ENCODE data around the gene SSTR4.
"Not testable (repeated sequence)": the region's sequence is repeated elsewhere in the genome, so short reads cannot be mapped to it uniquely, and the experiment has no call there.

Gene SSTR4, protein sequence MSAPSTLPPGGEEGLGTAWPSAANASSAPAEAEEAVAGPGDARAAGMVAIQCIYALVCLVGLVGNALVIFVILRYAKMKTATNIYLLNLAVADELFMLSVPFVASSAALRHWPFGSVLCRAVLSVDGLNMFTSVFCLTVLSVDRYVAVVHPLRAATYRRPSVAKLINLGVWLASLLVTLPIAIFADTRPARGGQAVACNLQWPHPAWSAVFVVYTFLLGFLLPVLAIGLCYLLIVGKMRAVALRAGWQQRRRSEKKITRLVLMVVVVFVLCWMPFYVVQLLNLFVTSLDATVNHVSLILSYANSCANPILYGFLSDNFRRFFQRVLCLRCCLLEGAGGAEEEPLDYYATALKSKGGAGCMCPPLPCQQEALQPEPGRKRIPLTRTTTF

DNA sequence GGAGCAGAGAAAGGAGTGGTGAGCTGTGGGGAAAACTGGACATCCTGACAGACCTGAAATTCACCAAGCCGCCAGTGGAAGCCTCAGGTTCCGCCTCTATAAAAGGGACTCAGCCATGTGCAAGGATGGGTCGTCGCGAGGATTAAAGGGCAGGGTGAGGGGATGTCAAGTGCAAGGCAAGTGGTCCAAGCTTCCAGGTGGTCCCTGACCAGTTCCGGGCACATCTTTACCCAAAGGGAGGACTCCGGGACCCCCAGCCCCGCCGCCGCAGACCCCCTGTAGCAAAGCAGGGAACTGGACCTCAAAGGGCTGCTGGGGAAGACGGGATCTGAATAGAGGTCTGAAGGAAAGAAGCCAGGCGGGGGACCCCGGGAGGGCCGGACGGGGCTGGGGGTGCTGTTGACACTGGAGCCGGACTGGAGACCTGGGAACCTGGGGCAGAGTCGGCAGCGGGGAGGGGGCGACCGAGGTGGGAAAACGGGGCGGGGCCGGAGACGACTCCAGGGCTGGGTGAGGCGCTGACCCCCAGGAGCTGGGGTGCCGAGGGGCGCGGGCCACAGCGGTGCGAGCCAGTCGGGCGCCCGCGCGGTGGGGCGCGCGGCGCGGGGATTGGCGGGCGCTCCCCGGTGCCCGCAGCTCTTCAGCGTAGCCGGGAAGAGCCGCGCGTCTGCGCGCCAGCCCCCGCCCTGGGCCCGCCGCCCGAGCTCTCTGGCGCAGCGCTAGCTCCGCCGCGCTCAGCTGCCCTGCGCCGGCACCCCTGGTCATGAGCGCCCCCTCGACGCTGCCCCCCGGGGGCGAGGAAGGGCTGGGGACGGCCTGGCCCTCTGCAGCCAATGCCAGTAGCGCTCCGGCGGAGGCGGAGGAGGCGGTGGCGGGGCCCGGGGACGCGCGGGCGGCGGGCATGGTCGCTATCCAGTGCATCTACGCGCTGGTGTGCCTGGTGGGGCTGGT, at the start of gene SSTR4:
Gene SSTR4 (plus strand): TSS at position 592 of the 951 bp plus-strand sequence. CDS start 172 bp downstream, at position 764.
- H3K27me3 ChIP-seq (ENCODE audit: control insufficient read depth in 1 of 2, insufficient read depth in 2 of 2, low read length in 2 of 2): peaks cover 0 to 19% of the 10 kb centered on the region in 2 donors
- no peaks in the 10 kb centered on the region for H3K36me3 ChIP-seq (ENCODE audit: insufficient read depth, low read length)
- no peaks in the 10 kb centered on the region for H3K4me1 ChIP-seq (ENCODE audit: insufficient read depth, low read length)
- no peak within 1 kb of the TSS for H3K9ac ChIP-seq (ENCODE audit: low read length)
- H3K4me3 ChIP-seq (ENCODE audit: low read depth in 1 of 2, low read length in 2 of 2): no peak within 1 kb of the TSS
- no peak within 1 kb of the TSS for H3K27ac ChIP-seq (ENCODE audit: low read depth, low read length)
- H3K9me3 ChIP-seq (ENCODE audit: low read length): no peaks in the 10 kb centered on the region

DNA sequence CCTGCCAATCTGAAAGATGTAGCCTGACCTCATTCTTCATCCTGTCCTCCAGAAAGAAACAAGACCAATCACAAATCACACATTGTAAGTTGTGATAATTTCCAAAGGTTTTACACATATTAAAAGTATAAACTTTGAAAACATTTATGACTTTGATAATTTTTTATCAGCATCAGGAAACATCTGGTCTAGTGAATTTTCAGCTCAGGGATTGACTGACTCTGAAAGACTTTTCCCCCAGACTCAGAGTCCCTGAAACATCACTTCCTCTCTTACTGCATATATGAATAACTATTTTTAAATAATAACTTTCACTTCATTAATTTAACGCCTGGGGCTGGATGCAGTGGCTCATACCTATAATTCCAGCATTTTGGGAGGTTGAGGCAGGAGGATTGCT, 48.5 kb upstream of the SSTR4 start:
- Histone ChIP-seq H3K9ac (ENCODE audit: low read length) (no peak overlapping the region), H3K4me3 (ENCODE audit: low read depth in 1 of 2, low read length in 2 of 2) (no peak overlapping the region), H3K36me3 (ENCODE audit: insufficient read depth, low read length) (no peaks in the 10 kb centered on the region), H3K9me3 (ENCODE audit: low read length) (no peaks in the 10 kb centered on the region), H3K27ac (ENCODE audit: low read depth, low read length) (no peak overlapping the region), H3K4me1 (ENCODE audit: insufficient read depth, low read length) (no peaks in the 10 kb centered on the region), H3K27me3 (ENCODE audit: control insufficient read depth in 1 of 2, insufficient read depth in 2 of 2, low read length in 2 of 2) (no peaks in the 10 kb centered on the region)

DNA sequence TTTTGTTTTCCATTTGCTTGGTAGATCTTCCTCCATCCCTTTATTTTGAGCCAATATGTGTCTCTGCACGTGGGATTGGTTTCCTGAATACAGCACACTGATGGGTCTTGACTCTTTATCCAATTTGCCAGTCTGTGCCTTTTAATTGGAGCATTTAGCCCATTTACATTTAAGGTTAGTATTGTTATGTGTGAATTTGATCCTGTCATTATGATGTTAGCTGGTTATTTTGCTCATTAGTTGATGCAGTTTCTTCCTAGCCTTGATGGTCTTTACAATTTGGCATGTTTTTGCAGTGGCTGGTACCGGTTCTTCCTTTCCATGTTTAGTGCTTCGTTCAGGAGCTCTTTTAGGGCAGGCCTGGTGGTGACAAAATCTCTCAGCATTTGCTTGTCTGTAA, 43.7 kb upstream of the SSTR4 start:
- H3K4me1 ChIP-seq (ENCODE audit: insufficient read depth, low read length); H3K9me3 ChIP-seq (ENCODE audit: low read length); H3K9ac ChIP-seq (ENCODE audit: low read length); H3K27me3 ChIP-seq (ENCODE audit: control insufficient read depth in 1 of 2, insufficient read depth in 2 of 2, low read length in 2 of 2); H3K27ac ChIP-seq (ENCODE audit: low read depth, low read length); H3K4me3 ChIP-seq (ENCODE audit: low read depth in 1 of 2, low read length in 2 of 2); H3K36me3 ChIP-seq (ENCODE audit: insufficient read depth, low read length): not testable (repeated sequence)

DNA sequence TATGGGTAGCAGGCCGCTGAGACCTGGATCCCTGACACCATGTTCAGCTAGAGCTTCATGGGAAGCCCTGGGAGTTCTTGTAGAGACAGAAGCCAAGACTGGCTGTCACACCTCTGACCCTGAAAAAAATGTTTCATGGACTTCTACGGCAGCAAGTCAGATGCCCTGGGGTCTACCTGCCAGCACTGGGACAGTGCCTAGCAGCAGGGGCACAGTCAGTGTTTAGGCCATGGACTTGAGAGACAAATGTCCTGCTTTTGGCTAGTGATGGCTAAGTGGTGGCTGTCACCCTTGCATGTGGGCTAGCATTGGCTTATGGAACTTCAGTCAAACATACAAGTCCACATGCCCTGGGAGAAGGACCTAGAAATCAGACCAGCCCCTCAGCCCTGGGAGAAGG, 41.3 kb upstream of the SSTR4 start:
- H3K9me3 ChIP-seq (ENCODE audit: low read length): no peaks in the 10 kb centered on the region
- H3K27ac ChIP-seq (ENCODE audit: low read depth, low read length): no peak overlapping the region
- no peaks in the 10 kb centered on the region for H3K36me3 ChIP-seq (ENCODE audit: insufficient read depth, low read length)
- H3K27me3 ChIP-seq (ENCODE audit: control insufficient read depth in 1 of 2, insufficient read depth in 2 of 2, low read length in 2 of 2): no peaks in the 10 kb centered on the region
- no peak overlapping the region for H3K9ac ChIP-seq (ENCODE audit: low read length)
- H3K4me3 ChIP-seq (ENCODE audit: low read depth in 1 of 2, low read length in 2 of 2): no peak overlapping the region
- H3K4me1 ChIP-seq (ENCODE audit: insufficient read depth, low read length): no peaks in the 10 kb centered on the region

DNA sequence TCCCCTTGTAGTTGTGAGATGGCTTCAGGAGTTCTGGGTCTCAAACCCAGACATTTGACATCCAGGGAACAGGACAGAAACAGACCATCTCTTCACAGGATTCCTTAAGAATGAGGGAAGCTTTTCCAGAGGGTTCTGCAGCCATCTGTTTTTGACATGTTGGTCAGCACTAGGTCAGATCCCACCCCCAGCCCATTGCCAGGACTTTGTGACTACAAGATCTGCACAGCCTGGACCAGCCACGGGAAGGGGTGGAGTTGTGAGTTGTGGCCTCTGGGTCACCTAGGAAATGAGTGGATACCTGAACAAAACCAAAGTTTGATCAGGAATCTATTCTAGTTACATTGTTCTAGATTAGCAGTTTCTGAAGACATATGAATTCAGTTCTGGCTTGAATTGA, 39.2 kb upstream of the SSTR4 start:
- Histone ChIP-seq H3K27ac (ENCODE audit: low read depth, low read length) (no peak overlapping the region), H3K4me3 (ENCODE audit: low read depth in 1 of 2, low read length in 2 of 2) (no peak overlapping the region), H3K9ac (ENCODE audit: low read length) (no peak overlapping the region), H3K27me3 (ENCODE audit: control insufficient read depth in 1 of 2, insufficient read depth in 2 of 2, low read length in 2 of 2) (no peaks in the 10 kb centered on the region), H3K9me3 (ENCODE audit: low read length) (no peaks in the 10 kb centered on the region), H3K4me1 (ENCODE audit: insufficient read depth, low read length) (no peaks in the 10 kb centered on the region), H3K36me3 (ENCODE audit: insufficient read depth, low read length) (no peaks in the 10 kb centered on the region)

DNA sequence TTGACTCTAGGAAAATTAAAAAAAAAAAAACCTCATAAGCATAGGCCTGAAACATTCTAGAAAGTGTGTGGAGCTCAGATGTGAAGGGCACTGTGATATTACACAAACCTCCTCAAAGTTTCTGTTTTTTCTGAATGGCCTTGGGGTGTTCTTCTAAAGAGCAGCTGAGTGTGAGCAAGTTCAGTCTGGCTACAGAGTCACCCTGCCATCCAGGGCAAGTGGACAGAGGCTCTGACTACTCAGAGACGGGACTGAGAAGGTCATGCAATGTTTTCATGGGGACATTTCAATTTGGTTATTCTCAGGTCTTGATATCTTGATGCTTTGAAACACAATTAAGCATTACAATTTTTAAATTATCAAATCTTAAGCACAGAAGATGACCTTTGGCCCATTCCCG, 36.6 kb upstream of the SSTR4 start:
- no peaks in the 10 kb centered on the region for H3K27me3 ChIP-seq (ENCODE audit: control insufficient read depth in 1 of 2, insufficient read depth in 2 of 2, low read length in 2 of 2)
- no peak overlapping the region for H3K4me3 ChIP-seq (ENCODE audit: low read depth in 1 of 2, low read length in 2 of 2)
- no peak overlapping the region for H3K9ac ChIP-seq (ENCODE audit: low read length)
- no peaks in the 10 kb centered on the region for H3K4me1 ChIP-seq (ENCODE audit: insufficient read depth, low read length)
- no peaks in the 10 kb centered on the region for H3K9me3 ChIP-seq (ENCODE audit: low read length)
- H3K36me3 ChIP-seq (ENCODE audit: insufficient read depth, low read length): no peaks in the 10 kb centered on the region
- H3K27ac ChIP-seq (ENCODE audit: low read depth, low read length): no peak overlapping the region

DNA sequence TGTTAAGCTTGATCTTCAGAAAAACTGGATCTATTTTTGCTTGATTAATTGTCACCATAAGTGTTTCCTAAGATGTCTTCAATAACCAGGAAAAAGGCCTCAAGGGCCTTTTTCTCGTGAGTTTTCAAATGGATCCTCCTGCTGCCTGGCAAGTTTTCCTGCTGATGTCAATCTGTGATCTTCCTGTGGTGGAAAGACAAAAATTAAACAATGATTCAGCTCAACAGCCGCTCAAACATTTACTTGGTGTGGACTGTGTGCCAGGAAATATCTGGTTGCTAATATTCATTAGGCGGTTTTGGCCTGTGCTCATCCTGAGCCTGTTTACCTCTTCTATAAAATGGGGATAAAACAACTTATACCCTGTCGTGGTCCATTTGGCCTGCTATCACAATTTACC, 35.4 kb upstream of the SSTR4 start:
- no peaks in the 10 kb centered on the region for H3K4me1 ChIP-seq (ENCODE audit: insufficient read depth, low read length)
- no peaks in the 10 kb centered on the region for H3K9me3 ChIP-seq (ENCODE audit: low read length)
- no peaks in the 10 kb centered on the region for H3K27me3 ChIP-seq (ENCODE audit: control insufficient read depth in 1 of 2, insufficient read depth in 2 of 2, low read length in 2 of 2)
- no peak overlapping the region for H3K4me3 ChIP-seq (ENCODE audit: low read depth in 1 of 2, low read length in 2 of 2)
- H3K9ac ChIP-seq (ENCODE audit: low read length): no peak overlapping the region
- H3K27ac ChIP-seq (ENCODE audit: low read depth, low read length): no peak overlapping the region
- H3K36me3 ChIP-seq (ENCODE audit: insufficient read depth, low read length): no peaks in the 10 kb centered on the region

DNA sequence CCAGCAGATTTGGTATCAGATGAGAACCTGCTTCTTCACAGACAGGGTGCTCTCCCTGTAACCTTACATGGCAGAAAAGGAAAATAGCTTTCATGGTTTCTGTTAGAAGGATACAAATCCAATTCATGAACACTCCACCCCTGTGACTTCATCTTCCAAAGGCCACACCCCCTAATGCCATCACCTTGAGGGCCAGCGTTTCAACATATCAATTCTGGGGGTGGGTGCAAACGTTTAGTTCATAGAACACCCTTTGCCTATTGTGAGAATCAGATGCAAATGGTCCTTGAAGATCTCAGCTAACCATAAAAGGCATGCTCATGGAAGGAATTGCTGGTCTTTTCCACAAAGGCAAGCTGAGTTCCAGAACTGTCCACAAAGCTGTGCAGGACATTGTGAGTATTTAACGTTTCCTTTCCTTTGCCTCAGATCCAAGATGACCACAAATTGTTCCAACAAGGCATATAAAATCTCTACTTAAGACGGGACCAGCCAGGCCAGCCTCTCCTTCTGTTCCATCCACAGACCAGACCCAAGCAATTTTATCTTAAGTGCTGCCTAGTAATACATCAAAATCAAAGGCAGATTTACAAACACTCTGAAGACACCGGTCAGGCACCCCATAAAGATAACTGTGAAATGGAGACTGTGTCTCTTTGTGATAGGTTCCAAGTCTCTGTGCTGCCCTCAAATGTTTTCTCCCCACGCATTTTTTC, 34.7 kb upstream of the SSTR4 start:
- Histone ChIP-seq H3K9me3 (ENCODE audit: low read length) (no peaks in the 10 kb centered on the region), H3K27me3 (ENCODE audit: control insufficient read depth in 1 of 2, insufficient read depth in 2 of 2, low read length in 2 of 2) (no peaks in the 10 kb centered on the region), H3K4me3 (ENCODE audit: low read depth in 1 of 2, low read length in 2 of 2) (no peak overlapping the region), H3K27ac (ENCODE audit: low read depth, low read length) (no peak overlapping the region), H3K9ac (ENCODE audit: low read length) (no peak overlapping the region), H3K36me3 (ENCODE audit: insufficient read depth, low read length) (no peaks in the 10 kb centered on the region), H3K4me1 (ENCODE audit: insufficient read depth, low read length) (no peaks in the 10 kb centered on the region)

DNA sequence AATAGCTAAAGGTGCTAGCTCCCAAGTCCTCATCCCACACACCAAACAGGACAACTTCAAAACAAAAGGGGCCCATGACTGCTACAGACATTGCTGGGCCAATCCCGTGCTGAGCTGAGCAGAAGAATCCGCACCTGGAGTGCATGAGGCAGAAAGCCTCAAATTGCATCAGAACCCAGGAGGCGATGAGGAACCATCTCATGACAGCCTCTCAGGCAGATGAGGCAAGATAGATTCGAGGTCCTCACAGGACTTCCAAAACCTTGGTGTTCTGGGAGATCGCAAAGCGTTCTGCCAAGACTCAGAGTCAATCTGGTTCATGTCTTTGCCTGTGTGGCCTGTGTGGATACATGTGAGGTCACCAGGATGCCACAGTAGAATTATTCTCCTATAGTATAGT, 32.8 kb upstream of the SSTR4 start:
- no peaks in the 10 kb centered on the region for H3K36me3 ChIP-seq (ENCODE audit: insufficient read depth, low read length)
- no peak overlapping the region for H3K27ac ChIP-seq (ENCODE audit: low read depth, low read length)
- no peaks in the 10 kb centered on the region for H3K9me3 ChIP-seq (ENCODE audit: low read length)
- H3K4me3 ChIP-seq (ENCODE audit: low read depth in 1 of 2, low read length in 2 of 2): no peak overlapping the region
- H3K4me1 ChIP-seq (ENCODE audit: insufficient read depth, low read length): no peaks in the 10 kb centered on the region
- H3K27me3 ChIP-seq (ENCODE audit: control insufficient read depth in 1 of 2, insufficient read depth in 2 of 2, low read length in 2 of 2): no peaks in the 10 kb centered on the region
- no peak overlapping the region for H3K9ac ChIP-seq (ENCODE audit: low read length)

DNA sequence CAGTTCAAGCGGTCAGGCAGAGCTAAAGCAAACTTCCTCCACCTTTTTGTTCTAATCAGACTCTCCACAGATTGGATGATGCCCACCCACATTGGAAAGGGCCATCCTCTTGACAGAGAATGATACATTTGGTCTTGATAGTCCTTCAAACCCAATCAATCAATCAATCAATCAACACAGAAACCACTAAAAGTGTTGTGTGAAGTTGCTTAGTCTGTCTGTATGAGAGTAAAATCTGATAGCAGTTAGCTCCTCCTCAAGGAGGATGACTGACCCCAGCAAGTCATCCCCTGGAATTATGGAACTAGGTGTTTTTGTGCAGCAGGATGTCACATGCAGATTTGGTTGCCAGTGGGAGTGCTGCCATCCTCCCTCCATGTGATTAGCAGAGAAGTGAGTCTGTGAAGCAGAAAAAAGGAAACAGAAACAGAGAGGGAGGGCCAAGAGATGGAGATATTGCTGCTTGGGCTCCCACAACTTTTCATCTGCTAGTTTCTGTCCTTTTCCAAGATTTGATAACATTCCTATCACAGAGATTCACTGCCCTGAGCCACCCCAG, 32.0 kb upstream of the SSTR4 start:
- no peak overlapping the region for H3K9ac ChIP-seq (ENCODE audit: low read length)
- H3K4me3 ChIP-seq (ENCODE audit: low read depth in 1 of 2, low read length in 2 of 2): no peak overlapping the region
- no peaks in the 10 kb centered on the region for H3K27me3 ChIP-seq (ENCODE audit: control insufficient read depth in 1 of 2, insufficient read depth in 2 of 2, low read length in 2 of 2)
- no peak overlapping the region for H3K27ac ChIP-seq (ENCODE audit: low read depth, low read length)
- no peaks in the 10 kb centered on the region for H3K9me3 ChIP-seq (ENCODE audit: low read length)
- no peaks in the 10 kb centered on the region for H3K4me1 ChIP-seq (ENCODE audit: insufficient read depth, low read length)
- no peaks in the 10 kb centered on the region for H3K36me3 ChIP-seq (ENCODE audit: insufficient read depth, low read length)

DNA sequence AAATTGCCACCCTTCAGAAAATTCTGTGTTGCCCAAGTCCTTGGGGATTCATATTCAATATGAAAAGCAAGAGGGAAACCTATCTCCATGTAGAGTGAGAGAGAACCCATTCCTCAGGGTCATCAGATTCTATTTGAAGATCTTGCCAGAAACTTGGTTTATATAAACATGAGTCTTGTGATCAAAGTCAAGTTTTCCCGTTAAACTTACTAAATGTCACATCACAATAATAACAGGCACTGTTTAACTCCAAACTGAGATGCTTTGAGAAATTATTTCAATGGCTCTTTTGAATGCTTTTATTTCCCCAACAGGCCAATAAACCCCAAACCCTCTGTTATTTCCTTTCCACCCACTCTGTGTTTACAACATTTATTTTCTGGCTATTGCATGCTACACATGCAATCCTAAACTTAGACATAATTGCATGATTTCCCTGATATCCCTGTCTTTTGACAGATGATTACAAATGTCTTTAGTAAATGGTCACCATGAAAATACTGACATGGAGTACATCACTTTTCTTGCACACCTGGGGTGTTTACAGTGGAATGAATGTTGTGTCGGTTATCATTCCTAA, 31.1 kb upstream of the SSTR4 start:
- Histone ChIP-seq H3K27ac (ENCODE audit: low read depth, low read length) (no peak overlapping the region), H3K4me3 (ENCODE audit: low read depth in 1 of 2, low read length in 2 of 2) (no peak overlapping the region), H3K36me3 (ENCODE audit: insufficient read depth, low read length) (no peaks in the 10 kb centered on the region), H3K4me1 (ENCODE audit: insufficient read depth, low read length) (no peaks in the 10 kb centered on the region), H3K9ac (ENCODE audit: low read length) (no peak overlapping the region), H3K9me3 (ENCODE audit: low read length) (no peaks in the 10 kb centered on the region), H3K27me3 (ENCODE audit: control insufficient read depth in 1 of 2, insufficient read depth in 2 of 2, low read length in 2 of 2) (no peaks in the 10 kb centered on the region)

Measured in muscle layer of colon (tissue), 2 donors.